Measurements from ENCODE around the gene TM9SF1. TPM values are rescaled to one million over a fixed set of nuclear protein-coding genes. Genes with fewer than 3 reads are reported as not detected.

Gene TM9SF1
- total RNA-seq, result 10 to 100 TPM; 29.6 to 36.9 (median 34.7) TPM
- polyA plus RNA-seq, result 10 to 100 TPM in 2 of 3 donors, 1 to 10 TPM in 1; 7.9 to 37.2 (median 10.8) TPM

- Histone ChIP-seq H3K9me3 (no peaks in the 10 kb centered on the region), H3K27ac (peak within 1 kb of the TSS; percentile 86 to 98 (median 96)), H3K36me3 (peaks cover 0 to 32% (median 16%) of the 10 kb centered on the region in 4 donors), H3K4me3 (peak within 1 kb of the TSS; percentile 66 to 91 (median 84)), H3K4me1 (peaks cover 0 to 31% (median 26%) of the 10 kb centered on the region in 4 donors), H3K27me3 (no peaks in the 10 kb centered on the region)
- 0% methylated on average over 89 of the region's 89 CpGs for WGBS, 2 donors
- TF ChIP-seq POLR2A (IDR thresholded peaks at IDR 0.05) (peak; percentile 51 to 57), POLR2AphosphoS5 (IDR thresholded peaks at IDR 0.05) (peak; percentile 85 to 93 (median 90)), EP300 (IDR thresholded peaks at IDR 0.05) (no peak), CTCF (IDR thresholded peaks at IDR 0.05) (no peak)
- intact Hi-C loops (cut with DNase I), result loop anchor here (2.0 kb wide), 1 partner anchor 17 kb away; the partner anchor contains the start of gene CHMP4A
- peak; percentile 94 for DNase-seq
Observed at GRCh38 chr14:24195186-24196070, at the start of gene TM9SF1. Gene TM9SF1 (minus strand): TSS chr14:24195441. CDS start chr14:24195019, 422 bp downstream.

GRCh38 chr14:24243336-24243836 lies 48.1 kb upstream of the TM9SF1 start:
- peak overlapping the region; percentile 95 to 98 (median 97) for H3K27ac ChIP-seq
- H3K4me3 ChIP-seq, result peak overlapping the region; percentile 57 to 81 (median 70)
- 16 to 38% methylated on average over 10 of the region's 10 CpGs for WGBS, 2 donors
- no peaks in the 10 kb centered on the region for H3K9me3 ChIP-seq
- H3K4me1 ChIP-seq, result peaks cover 0 to 43% (median 36%) of the 10 kb centered on the region in 4 donors
- peaks cover 16 to 29% (median 24%) of the 10 kb centered on the region in 4 donors for H3K36me3 ChIP-seq
- DNase-seq, result peak; percentile 76
- H3K27me3 ChIP-seq, result no peaks in the 10 kb centered on the region
- intact Hi-C loops (cut with DNase I), result loop anchor here (1.0 to 5.0 kb wide), 4 partner anchors 28 to 199 kb away; partner anchors contain the start of genes RABGGTA and SDR39U1
- TF ChIP-seq POLR2A (IDR thresholded peaks at IDR 0.05) (no peak), POLR2AphosphoS5 (IDR thresholded peaks at IDR 0.05) (no peak), EP300 (IDR thresholded peaks at IDR 0.05) (no peak), CTCF (IDR thresholded peaks at IDR 0.05) (no peak)

GRCh38 chr14:24241829-24242443 lies 46.7 kb upstream of the TM9SF1 start:
- Histone ChIP-seq H3K27ac (peak overlapping the region; percentile 95 to 98 (median 97)), H3K9me3 (no peaks in the 10 kb centered on the region), H3K36me3 (peaks cover 25 to 44% (median 36%) of the 10 kb centered on the region in 4 donors), H3K27me3 (no peaks in the 10 kb centered on the region), H3K4me1 (peaks cover 0 to 43% (median 36%) of the 10 kb centered on the region in 4 donors), H3K4me3 (peak overlapping the region; percentile 57 to 81 (median 70))
- intact Hi-C loops (cut with DNase I), result loop anchor here (2.0 to 5.0 kb wide), 2 partner anchors 125 to 200 kb away; partner anchors contain the start of gene SDR39U1
- peak; percentile 97 for DNase-seq
- WGBS, 2 donors, result 1 to 3% methylated on average over 39 of the region's 39 CpGs
- TF ChIP-seq POLR2AphosphoS5 (IDR thresholded peaks at IDR 0.05), result peak in 1 of 4 donors; percentile 6
- TF ChIP-seq CTCF (IDR thresholded peaks at IDR 0.05), result peak; percentile 55 to 89 (median 74)
- TF ChIP-seq EP300 (IDR thresholded peaks at IDR 0.05), result no peak
- TF ChIP-seq POLR2A (IDR thresholded peaks at IDR 0.05), result no peak

GRCh38 chr14:24240110-24240918 lies 45.1 kb upstream of the TM9SF1 start:
- Histone ChIP-seq H3K9me3 (no peaks in the 10 kb centered on the region), H3K4me3 (no peak overlapping the region), H3K27ac (peak overlapping the region in 3 of 4 donors; percentile 95 to 98 (median 97)), H3K27me3 (no peaks in the 10 kb centered on the region), H3K4me1 (peaks cover 0 to 43% (median 36%) of the 10 kb centered on the region in 4 donors), H3K36me3 (peaks cover 30 to 60% (median 45%) of the 10 kb centered on the region in 4 donors)
- DNase-seq, result no peak
- intact Hi-C loops (cut with DNase I), result loop anchor here (5.0 kb wide), 1 partner anchor 202 kb away; the partner anchor contains the start of gene SDR39U1
- no peak for TF ChIP-seq POLR2A (IDR thresholded peaks at IDR 0.05)
- no peak for TF ChIP-seq EP300 (IDR thresholded peaks at IDR 0.05)
- TF ChIP-seq CTCF (IDR thresholded peaks at IDR 0.05), result no peak
- TF ChIP-seq POLR2AphosphoS5 (IDR thresholded peaks at IDR 0.05), result no peak
- 96% methylated on average over 9 of the region's 9 CpGs for WGBS, 2 donors

Data from sigmoid colon (tissue), 7 donors.